ENCODE measurements around the gene UCP2.

Gene UCP2

DNA sequence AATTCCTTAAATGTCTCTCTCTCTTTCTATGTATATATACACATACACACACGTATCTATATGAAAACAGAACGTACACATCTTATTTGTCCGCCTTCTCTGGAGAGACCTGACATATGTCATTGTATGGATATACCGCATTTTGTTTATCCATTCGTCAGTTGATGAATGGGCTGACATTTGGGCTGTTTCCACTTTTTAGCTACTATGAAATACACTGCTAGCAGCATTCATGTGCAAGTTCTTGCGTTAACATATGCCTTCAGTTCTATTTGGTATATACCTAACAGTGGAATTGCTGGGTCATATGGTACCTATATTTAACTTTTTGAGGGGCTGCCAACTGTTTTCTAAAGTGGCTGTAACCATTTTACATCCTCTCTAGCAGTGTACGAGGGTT, 49.9 kb downstream of the UCP2 start:
- Mint-ChIP-seq H3K4me3 (no peak overlapping the region), H3K27ac (no peak overlapping the region)
- TF ChIP-seq, protein P1, sequence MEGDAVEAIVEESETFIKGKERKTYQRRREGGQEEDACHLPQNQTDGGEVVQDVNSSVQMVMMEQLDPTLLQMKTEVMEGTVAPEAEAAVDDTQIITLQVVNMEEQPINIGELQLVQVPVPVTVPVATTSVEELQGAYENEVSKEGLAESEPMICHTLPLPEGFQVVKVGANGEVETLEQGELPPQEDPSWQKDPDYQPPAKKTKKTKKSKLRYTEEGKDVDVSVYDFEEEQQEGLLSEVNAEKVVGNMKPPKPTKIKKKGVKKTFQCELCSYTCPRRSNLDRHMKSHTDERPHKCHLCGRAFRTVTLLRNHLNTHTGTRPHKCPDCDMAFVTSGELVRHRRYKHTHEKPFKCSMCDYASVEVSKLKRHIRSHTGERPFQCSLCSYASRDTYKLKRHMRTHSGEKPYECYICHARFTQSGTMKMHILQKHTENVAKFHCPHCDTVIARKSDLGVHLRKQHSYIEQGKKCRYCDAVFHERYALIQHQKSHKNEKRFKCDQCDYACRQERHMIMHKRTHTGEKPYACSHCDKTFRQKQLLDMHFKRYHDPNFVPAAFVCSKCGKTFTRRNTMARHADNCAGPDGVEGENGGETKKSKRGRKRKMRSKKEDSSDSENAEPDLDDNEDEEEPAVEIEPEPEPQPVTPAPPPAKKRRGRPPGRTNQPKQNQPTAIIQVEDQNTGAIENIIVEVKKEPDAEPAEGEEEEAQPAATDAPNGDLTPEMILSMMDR (IDR thresholded peaks at IDR 0.05; ENCODE audit: unreplicated experiment in 3 of 3): no peak

DNA sequence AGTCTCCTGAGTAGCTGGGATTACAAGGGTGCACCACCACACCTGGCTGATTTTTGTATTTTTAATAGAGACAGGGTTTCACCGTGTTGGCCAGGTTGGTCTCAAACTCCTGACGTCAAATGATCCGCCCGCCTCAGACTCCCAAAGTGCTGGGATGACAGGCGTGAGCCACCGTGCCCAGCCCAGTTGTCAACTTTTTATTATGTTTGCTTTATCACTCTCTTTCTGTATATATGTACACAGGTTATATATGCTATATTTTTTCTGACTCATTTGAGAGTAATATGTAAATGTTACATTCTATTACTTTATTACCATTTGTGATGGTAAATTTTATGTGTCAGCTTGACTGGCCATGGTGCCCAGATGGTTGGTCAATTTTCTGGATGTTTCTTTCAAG, 50.7 kb downstream of the UCP2 start:
- no peak overlapping the region for H3K4me3 Mint-ChIP-seq
- peaks cover 3% of the 10 kb centered on the region for H3K9me3 Mint-ChIP-seq
- TF ChIP-seq, protein P1 (IDR thresholded peaks at IDR 0.05; ENCODE audit: unreplicated experiment in 3 of 3): no peak
- no peak overlapping the region for H3K27ac Mint-ChIP-seq
- no peaks in the 10 kb centered on the region for H3K4me1 Mint-ChIP-seq
- peaks cover 59% of the 10 kb centered on the region for H3K36me3 Mint-ChIP-seq (ENCODE audit: low read depth)
- H3K27me3 Mint-ChIP-seq (ENCODE audit: low read depth): no peaks in the 10 kb centered on the region

More for the DNA sequence above, 49.9 kb downstream of the UCP2 start:
- peaks cover 3% of the 10 kb centered on the region for H3K9me3 Mint-ChIP-seq
- H3K4me1 Mint-ChIP-seq: no peaks in the 10 kb centered on the region
- H3K27me3 Mint-ChIP-seq (ENCODE audit: low read depth): no peaks in the 10 kb centered on the region
- H3K36me3 Mint-ChIP-seq (ENCODE audit: low read depth): peaks cover 53% of the 10 kb centered on the region

DNA sequence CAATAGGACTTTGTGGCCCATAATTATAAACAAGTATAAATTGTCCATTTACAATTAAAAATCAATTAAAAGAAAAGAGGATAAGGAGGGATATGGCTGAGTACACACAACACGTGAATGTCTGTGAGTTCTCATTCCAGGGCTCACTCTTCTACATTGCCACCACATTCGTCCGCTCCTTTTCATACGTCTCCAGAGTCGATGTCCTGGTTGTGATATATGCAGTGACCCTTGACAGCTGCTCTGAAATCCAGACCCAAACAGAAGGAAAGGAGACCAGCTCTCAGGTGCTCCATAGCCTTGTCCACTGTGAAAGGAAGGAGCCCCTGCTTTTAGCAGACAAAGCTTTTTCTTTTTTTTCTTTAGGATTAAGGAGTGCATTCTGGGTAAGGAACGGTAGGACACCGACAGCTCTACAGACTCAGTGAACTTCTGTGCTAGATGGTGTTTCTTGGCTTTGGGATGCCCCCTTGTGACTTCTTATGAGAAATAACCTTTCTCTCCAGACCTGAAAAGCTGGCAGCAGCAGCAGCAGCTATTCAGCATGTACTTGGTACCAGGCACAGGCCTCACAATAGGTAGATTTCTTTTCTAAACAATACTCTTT, 51.5 kb downstream of the UCP2 start:
- Mint-ChIP-seq H3K9me3 (peaks cover 3% of the 10 kb centered on the region), H3K4me3 (no peak overlapping the region), H3K27ac (no peak overlapping the region), H3K4me1 (no peaks in the 10 kb centered on the region), H3K36me3 (ENCODE audit: low read depth) (peaks cover 62% of the 10 kb centered on the region), H3K27me3 (ENCODE audit: low read depth) (no peaks in the 10 kb centered on the region)
- TF ChIP-seq, protein P1 (IDR thresholded peaks at IDR 0.05; ENCODE audit: unreplicated experiment in 3 of 3): peak in 2 of 3 experiments; percentile 27 to 42

DNA sequence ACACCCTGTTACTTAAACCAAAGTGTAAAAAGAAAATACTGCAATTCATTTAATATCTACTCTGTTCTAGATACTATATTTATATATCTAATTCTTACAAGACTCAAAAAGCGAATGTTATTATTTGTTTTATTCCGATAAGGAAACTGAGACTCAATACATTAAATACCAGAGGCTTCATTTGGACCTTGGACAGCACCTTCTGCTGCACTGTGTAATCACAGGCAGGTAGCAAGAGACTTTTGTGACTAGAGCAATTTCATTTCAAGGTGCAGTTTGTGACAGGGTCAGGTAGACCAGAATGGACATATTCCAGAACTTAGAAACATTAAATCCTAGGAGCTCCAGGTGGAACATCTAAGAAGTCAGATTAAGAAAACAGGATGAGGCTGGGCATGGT, 53.3 kb downstream of the UCP2 start:
- no peaks in the 10 kb centered on the region for H3K9me3 Mint-ChIP-seq
- peaks cover 61% of the 10 kb centered on the region for H3K36me3 Mint-ChIP-seq (ENCODE audit: low read depth)
- TF ChIP-seq, protein P1 (IDR thresholded peaks at IDR 0.05; ENCODE audit: unreplicated experiment in 3 of 3): no peak

More for the DNA sequence above, 53.3 kb downstream of the UCP2 start:
- Mint-ChIP-seq H3K4me1 (no peaks in the 10 kb centered on the region), H3K4me3 (no peak overlapping the region), H3K27me3 (ENCODE audit: low read depth) (no peaks in the 10 kb centered on the region), H3K27ac (no peak overlapping the region)
